HepG2 (cell line): ENCODE results near the gene SLC26A2. TPM values are rescaled to one million over a fixed set of nuclear protein-coding genes. Genes with fewer than 3 reads are reported as not detected.
A peak's percentile ranks its signal among the peaks of the same experiment; 100 is the strongest.

Source experiments
- ARID4A ChIP-seq: sonication (generic); formaldehyde crosslinking; IDR thresholded peaks from 2 replicates; pipeline ENCODE4 v1.5.0; 2020; ENCODE audit warnings: mild to moderate bottlenecking, missing genetic modification reagents, borderline replicate concordance
- HNRNPL ChIP-seq: fragments of 200-400 bp; formaldehyde crosslinking; IDR thresholded peaks from 2 replicates; pipeline ENCODE4 v1.6.1; 2017; ENCODE audit warnings: mild to moderate bottlenecking, low read depth, low read length
- MXD4 ChIP-seq: IDR thresholded peaks from 2 replicates; pipeline ENCODE4 v1.6.1; 2016; ENCODE audit warnings: mild to moderate bottlenecking, missing biosample characterization, missing genetic modification reagents
- PBX3 ChIP-seq: sonication (generic); formaldehyde crosslinking; IDR thresholded peaks from 2 replicates; pipeline ENCODE4 v1.8.1; 2023; ENCODE audit warnings: missing genetic modification reagents, inconsistent platforms, borderline replicate concordance
- POLR2AphosphoS2 ChIP-seq: IDR thresholded peaks from 2 replicates; pipeline ENCODE4 v1.6.1; 2011; ENCODE audit warnings: low read depth, low read length, improper control_type of control experiment
- SRY ChIP-seq: sonication (generic); formaldehyde crosslinking; IDR thresholded peaks from 2 replicates; pipeline ENCODE4 v1.8.0; 2022; ENCODE audit warnings: mild to moderate bottlenecking, missing genetic modification reagents
- TAF15 ChIP-seq: fragments of 200-400 bp; formaldehyde crosslinking; IDR thresholded peaks from one replicate; pipeline ENCODE4 v1.6.1; 2018; ENCODE audit warnings: mild to moderate bottlenecking, low read depth, low read length; ENCODE audit not compliant: poor library complexity, severe bottlenecking
- ZNF430 ChIP-seq: sonication (generic); formaldehyde crosslinking; IDR thresholded peaks from 2 replicates; pipeline ENCODE4 v1.9.0; 2021; ENCODE audit warnings: mild to moderate bottlenecking, missing genetic modification reagents
- ZNF572 ChIP-seq: sonication (generic); formaldehyde crosslinking; IDR thresholded peaks from 2 replicates; pipeline ENCODE4 v1.5.1; 2020; ENCODE audit warnings: mild to moderate bottlenecking, missing genetic modification reagents
- polyA plus RNA-seq, 8 experiments: library from polyadenylated mRNA; depleted of rRNA in 3 of 8; stranded (reverse) in 7 of 8; unstranded in 1 of 8; fragments of >200 nt; fragmentation: Illumina TruSeq in 4 of 8; extraction: Trizol in 4 of 8; gene quantifications; 2 replicates each; pipeline versions ENCODE4 v1.2.1 to v1.2.3, GENCODE V29; 2011 to 2016; ENCODE audit warnings: low read depth in 4 of 8, missing spikeins in 1 of 8, mixed read lengths in 1 of 8; ENCODE audit not compliant: insufficient read depth in 1 of 8
- total RNA-seq, 5 experiments: library from RNA; depleted of rRNA; stranded (reverse); fragments of >200 nt; fragmentation: Illumina TruSeq; extraction: Trizol; gene quantifications; 2 replicates each; pipeline ENCODE4 v1.2.3, GENCODE V29; 2016; ENCODE audit warnings: low read depth in 1 of 5
- TF ChIP-seq, protein P1 (sequence below): sonication (generic); formaldehyde crosslinking; IDR thresholded peaks from 2 replicates; pipeline ENCODE4 v1.4.0; 2020; ENCODE audit warnings: missing genetic modification reagents
- TF ChIP-seq, protein P2 (sequence below): sonication (generic); formaldehyde crosslinking; IDR thresholded peaks from one replicate; pipeline ENCODE4 v1.5.1; 2020; ENCODE audit warnings: mild to moderate bottlenecking, missing genetic modification reagents; ENCODE audit errors: not compliant biosample characterization

SLC26A2 gene
- total and polyA plus RNA-seq, 2 of the 13 experiments (the other 11 are each of a cell fraction or from before 2014, with no cell fraction given), result 2.2 to 7.9 TPM

GRCh38 chr5:149960272-149961185 lies at the start of gene SLC26A2 (continued):
- peak; percentile 75; the same call in 1 of the 2 replicates for TF ChIP-seq ARID4A
- TF ChIP-seq POLR2AphosphoS2, result no peak
- peak; percentile 96; the same call in 1 of the 2 replicates for TF ChIP-seq PBX3 (CRISPR knock-in tag)
- TF ChIP-seq ZNF430, result peak; percentile 52; the same call in 1 of the 2 replicates
- TF ChIP-seq SRY (CRISPR knock-in tag), result peak; percentile 83
- TF ChIP-seq HNRNPL, result 0 out of 2 replicates have a peak, but pooled peaks have one; percentile 46
- peak; percentile 40 for TF ChIP-seq TAF15
- TF ChIP-seq, protein P1, sequence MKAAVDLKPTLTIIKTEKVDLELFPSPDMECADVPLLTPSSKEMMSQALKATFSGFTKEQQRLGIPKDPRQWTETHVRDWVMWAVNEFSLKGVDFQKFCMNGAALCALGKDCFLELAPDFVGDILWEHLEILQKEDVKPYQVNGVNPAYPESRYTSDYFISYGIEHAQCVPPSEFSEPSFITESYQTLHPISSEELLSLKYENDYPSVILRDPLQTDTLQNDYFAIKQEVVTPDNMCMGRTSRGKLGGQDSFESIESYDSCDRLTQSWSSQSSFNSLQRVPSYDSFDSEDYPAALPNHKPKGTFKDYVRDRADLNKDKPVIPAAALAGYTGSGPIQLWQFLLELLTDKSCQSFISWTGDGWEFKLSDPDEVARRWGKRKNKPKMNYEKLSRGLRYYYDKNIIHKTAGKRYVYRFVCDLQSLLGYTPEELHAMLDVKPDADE (CRISPR knock-in tag), result peak; percentile 20; the same call in 1 of the 2 replicates
- TF ChIP-seq ZNF572, result peak; percentile 54; the same call in 1 of the 2 replicates
- TF ChIP-seq, protein P2, sequence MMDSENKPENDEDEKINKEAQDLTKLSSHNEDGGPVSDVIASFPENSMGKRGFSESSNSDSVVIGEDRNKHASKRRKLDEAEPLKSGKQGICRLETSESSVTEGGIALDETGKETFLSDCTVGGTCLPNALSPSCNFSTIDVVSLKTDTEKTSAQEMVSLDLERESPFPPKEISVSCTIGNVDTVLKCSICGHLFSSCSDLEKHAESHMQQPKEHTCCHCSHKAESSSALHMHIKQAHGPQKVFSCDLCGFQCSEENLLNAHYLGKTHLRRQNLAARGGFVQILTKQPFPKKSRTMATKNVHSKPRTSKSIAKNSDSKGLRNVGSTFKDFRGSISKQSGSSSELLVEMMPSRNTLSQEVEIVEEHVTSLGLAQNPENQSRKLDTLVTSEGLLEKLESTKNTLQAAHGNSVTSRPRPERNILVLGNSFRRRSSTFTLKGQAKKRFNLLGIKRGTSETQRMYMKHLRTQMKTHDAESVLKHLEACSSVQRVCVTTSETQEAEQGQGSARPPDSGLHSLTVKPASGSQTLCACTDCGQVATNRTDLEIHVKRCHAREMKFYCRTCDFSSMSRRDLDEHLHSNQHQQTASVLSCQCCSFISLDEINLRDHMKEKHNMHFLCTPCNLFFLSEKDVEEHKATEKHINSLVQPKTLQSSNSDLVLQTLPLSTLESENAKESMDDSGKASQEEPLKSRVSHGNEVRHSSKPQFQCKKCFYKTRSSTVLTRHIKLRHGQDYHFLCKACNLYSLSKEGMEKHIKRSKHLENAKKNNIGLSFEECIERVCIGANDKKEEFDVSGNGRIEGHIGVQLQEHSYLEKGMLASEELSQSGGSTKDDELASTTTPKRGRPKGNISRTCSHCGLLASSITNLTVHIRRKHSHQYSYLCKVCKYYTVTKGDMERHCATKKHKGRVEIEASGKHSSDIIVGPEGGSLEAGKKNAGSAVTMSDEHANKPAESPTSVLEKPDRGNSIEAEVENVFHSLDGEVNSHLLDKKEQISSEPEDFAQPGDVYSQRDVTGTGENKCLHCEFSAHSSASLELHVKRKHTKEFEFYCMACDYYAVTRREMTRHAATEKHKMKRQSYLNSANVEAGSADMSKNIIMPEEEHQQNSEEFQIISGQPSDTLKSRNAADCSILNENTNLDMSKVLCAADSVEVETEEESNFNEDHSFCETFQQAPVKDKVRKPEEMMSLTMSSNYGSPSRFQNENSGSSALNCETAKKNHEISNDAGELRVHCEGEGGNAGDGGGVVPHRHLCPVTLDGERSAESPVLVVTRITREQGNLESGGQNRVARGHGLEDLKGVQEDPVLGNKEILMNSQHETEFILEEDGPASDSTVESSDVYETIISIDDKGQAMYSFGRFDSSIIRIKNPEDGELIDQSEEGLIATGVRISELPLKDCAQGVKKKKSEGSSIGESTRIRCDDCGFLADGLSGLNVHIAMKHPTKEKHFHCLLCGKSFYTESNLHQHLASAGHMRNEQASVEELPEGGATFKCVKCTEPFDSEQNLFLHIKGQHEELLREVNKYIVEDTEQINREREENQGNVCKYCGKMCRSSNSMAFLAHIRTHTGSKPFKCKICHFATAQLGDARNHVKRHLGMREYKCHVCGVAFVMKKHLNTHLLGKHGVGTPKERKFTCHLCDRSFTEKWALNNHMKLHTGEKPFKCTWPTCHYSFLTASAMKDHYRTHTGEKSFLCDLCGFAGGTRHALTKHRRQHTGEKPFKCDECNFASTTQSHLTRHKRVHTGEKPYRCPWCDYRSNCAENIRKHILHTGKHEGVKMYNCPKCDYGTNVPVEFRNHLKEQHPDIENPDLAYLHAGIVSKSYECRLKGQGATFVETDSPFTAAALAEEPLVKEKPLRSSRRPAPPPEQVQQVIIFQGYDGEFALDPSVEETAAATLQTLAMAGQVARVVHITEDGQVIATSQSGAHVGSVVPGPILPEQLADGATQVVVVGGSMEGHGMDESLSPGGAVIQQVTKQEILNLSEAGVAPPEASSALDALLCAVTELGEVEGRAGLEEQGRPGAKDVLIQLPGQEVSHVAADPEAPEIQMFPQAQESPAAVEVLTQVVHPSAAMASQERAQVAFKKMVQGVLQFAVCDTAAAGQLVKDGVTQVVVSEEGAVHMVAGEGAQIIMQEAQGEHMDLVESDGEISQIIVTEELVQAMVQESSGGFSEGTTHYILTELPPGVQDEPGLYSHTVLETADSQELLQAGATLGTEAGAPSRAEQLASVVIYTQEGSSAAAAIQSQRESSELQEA, result peak; percentile 94
- no peak for TF ChIP-seq MXD4 (CRISPR knock-in tag)
